ENCODE measurements around the gene ADISSP. TPM values are rescaled to one million over a fixed set of nuclear protein-coding genes. Genes with fewer than 3 reads are reported as not detected.
A peak's percentile ranks its signal among the peaks of the same experiment; 100 is the strongest.

The ADISSP gene
- total and polyA plus RNA-seq, 9 of the 15 experiments (the other 6 are each of a cell fraction or from before 2014, with no cell fraction given), result 1.4 to 70.6 (median 23.4) TPM

DNA sequence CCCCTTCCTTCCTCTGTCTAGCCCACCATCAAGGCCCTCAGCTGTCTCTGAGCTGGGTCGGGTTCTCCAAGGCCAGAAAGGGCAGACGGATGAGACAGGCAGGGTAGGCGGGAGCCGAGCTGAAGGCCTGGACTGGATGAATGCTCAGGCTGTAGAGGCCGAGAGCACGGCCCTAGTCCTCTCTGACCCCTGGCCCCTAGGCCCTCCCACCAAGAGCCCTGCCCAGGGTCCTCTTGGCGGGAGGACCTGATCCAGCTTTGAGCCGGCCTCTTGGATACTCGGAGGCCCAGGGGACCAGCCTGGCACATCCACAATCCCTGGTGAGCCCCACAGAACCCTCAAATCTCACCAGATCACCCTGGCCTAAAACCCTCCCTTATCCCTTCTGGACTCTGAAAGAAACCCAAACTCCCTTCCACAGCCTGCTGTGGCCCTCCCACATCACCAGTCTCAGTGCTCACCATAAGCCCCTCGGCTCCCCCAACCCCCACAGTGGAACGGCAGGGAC is 8.2 kb downstream of the ADISSP start:
- DNase-seq (ENCODE audit: extremely low read depth in 1 of 4, low spot score in 3 of 4) (no peak), FAIRE-seq (no peak), ATAC-seq (no peak)
- H3K36me3 ChIP-seq (ENCODE audit: control insufficient read depth, insufficient read depth, low read length), result peaks cover 55% of the 10 kb centered on the region; the same call in 2 of the 3 replicates
- no peak overlapping the region for H3K4me3 ChIP-seq
- in situ Hi-C loops (cut with MboI) (no loop called here), intact Hi-C loops (cut with micrococcal nuclease) (no loop called here)
- H3K27ac ChIP-seq (ENCODE audit: extremely low read depth, low read depth, low read length), result no peak overlapping the region
- peaks cover 0 to 17% of the 10 kb centered on the region in 2 experiments; a peak in 3 of 5 replicates for H3K4me1 ChIP-seq (replicated peaks in 1 of 2; ENCODE audit: control insufficient read depth in 2 of 2, insufficient read depth in 2 of 2, low read length in 2 of 2)
- no peak overlapping the region for H3K4me2 ChIP-seq (ENCODE audit: insufficient read depth, low read length)
- no TSS peak for BruUV-seq (replicated peaks)
- H3K9me1 ChIP-seq (ENCODE audit: control insufficient read depth, insufficient read depth, low read length), result no peaks in the 10 kb centered on the region
- H2AFZ ChIP-seq (ENCODE audit: low read depth, low read length), result no peak overlapping the region
- H3K9ac ChIP-seq (ENCODE audit: insufficient read depth in 1 of 2, low read depth in 2 of 2, low read length in 2 of 2), result peak overlapping the region in 1 of 2 experiments; percentile 26; a peak in 1 of 4 replicates
- H3K27me3 ChIP-seq (ENCODE audit: control insufficient read depth in 2 of 2, insufficient read depth in 2 of 2, low read length in 2 of 2), result no peaks in the 10 kb centered on the region
- CTCF ChIA-PET (ENCODE audit: low intra/inter-chr PET ratio), result no interaction called here
- H3K9me3 ChIP-seq (replicated peaks; ENCODE audit: control insufficient read depth, insufficient read depth, low read depth, low read length), result no peaks in the 10 kb centered on the region
- POLR2A ChIA-PET, result no interaction called here
- 96% methylated on average over 7 of the region's 11 CpGs for WGBS (ENCODE audit: insufficient coverage, low coverage, missing lambda C conversion rate)
- H4K20me1 ChIP-seq (replicated peaks; ENCODE audit: control insufficient read depth, insufficient read depth, low read length), result no peaks in the 10 kb centered on the region
- H3K79me2 ChIP-seq (ENCODE audit: control insufficient read depth, insufficient read depth, low read length), result peaks cover 2% of the 10 kb centered on the region; the same call in 2 of the 3 replicates
- TF ChIP-seq ZC3H4 (CRISPR knock-in tag; IDR thresholded peaks at IDR 0.05; ENCODE audit: borderline replicate concordance) (no peak), CBX1 (IDR thresholded peaks at IDR 0.05; ENCODE audit: low read depth) (no peak), NFYB (IDR thresholded peaks at IDR 0.05; ENCODE audit: extremely low read depth, insufficient read length) (no peak), HNRNPH1 (optimal IDR thresholded peaks at IDR 0.05; ENCODE audit: low read depth, low read length) (no peak), ZNF174 (CRISPR knock-in tag; IDR thresholded peaks at IDR 0.05) (no peak), KLF1 (tag; IDR thresholded peaks at IDR 0.05) (no peak), GTF2F1 (IDR thresholded peaks at IDR 0.05; ENCODE audit: low read depth, low read length) (no peak), SRSF9 (IDR thresholded peaks at IDR 0.05; ENCODE audit: borderline replicate concordance, low read depth, low read length) (no peak), ZZZ3 (IDR thresholded peaks at IDR 0.05) (no peak), DIDO1 (tag; IDR thresholded peaks at IDR 0.05; ENCODE audit: low read depth) (no peak)
- TF ChIP-seq, protein P1, sequence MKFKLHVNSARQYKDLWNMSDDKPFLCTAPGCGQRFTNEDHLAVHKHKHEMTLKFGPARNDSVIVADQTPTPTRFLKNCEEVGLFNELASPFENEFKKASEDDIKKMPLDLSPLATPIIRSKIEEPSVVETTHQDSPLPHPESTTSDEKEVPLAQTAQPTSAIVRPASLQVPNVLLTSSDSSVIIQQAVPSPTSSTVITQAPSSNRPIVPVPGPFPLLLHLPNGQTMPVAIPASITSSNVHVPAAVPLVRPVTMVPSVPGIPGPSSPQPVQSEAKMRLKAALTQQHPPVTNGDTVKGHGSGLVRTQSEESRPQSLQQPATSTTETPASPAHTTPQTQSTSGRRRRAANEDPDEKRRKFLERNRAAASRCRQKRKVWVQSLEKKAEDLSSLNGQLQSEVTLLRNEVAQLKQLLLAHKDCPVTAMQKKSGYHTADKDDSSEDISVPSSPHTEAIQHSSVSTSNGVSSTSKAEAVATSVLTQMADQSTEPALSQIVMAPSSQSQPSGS (CRISPR knock-in tag; IDR thresholded peaks at IDR 0.05), result no peak
- TF ChIP-seq, protein P2, sequence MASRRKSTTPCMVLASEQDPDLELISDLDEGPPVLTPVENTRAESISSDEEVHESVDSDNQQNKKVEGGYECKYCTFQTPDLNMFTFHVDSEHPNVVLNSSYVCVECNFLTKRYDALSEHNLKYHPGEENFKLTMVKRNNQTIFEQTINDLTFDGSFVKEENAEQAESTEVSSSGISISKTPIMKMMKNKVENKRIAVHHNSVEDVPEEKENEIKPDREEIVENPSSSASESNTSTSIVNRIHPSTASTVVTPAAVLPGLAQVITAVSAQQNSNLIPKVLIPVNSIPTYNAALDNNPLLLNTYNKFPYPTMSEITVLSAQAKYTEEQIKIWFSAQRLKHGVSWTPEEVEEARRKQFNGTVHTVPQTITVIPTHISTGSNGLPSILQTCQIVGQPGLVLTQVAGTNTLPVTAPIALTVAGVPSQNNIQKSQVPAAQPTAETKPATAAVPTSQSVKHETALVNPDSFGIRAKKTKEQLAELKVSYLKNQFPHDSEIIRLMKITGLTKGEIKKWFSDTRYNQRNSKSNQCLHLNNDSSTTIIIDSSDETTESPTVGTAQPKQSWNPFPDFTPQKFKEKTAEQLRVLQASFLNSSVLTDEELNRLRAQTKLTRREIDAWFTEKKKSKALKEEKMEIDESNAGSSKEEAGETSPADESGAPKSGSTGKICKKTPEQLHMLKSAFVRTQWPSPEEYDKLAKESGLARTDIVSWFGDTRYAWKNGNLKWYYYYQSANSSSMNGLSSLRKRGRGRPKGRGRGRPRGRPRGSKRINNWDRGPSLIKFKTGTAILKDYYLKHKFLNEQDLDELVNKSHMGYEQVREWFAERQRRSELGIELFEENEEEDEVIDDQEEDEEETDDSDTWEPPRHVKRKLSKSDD (conservative IDR thresholded peaks at IDR 0.05; ENCODE audit: low read length), result no peak

All from K562 (cell line).